ENCODE results near the gene VIPR2.

The VIPR2 gene

GRCh38 chr7:159148430-159149395 is 4.0 kb upstream of the VIPR2 start:
- no peak for TF ChIP-seq CTCF (IDR thresholded peaks at IDR 0.05; ENCODE audit: low read depth, low read length)
- DNase-seq, result no peak

GRCh38 chr7:159147687-159148086 is 3.0 kb upstream of the VIPR2 start:
- Histone ChIP-seq H3K36me3 (no peaks in the 10 kb centered on the region), H3K9me3 (ENCODE audit: severe bottlenecking) (no peaks in the 10 kb centered on the region), H3K27me3 (ENCODE audit: insufficient read depth, low read depth, severe bottlenecking) (peaks cover 27% of the 10 kb centered on the region), H3K4me3 (ENCODE audit: low read depth, low read length) (no peak overlapping the region), H3K27ac (no peak overlapping the region)
- TF ChIP-seq CTCF (IDR thresholded peaks at IDR 0.05; ENCODE audit: low read depth, low read length), result no peak
- no peak for DNase-seq

More at GRCh38 chr7:159148430-159149395, 4.0 kb upstream of the VIPR2 start:
- no peak overlapping the region for H3K4me3 ChIP-seq (ENCODE audit: low read depth, low read length)
- no peaks in the 10 kb centered on the region for H3K36me3 ChIP-seq
- no peaks in the 10 kb centered on the region for H3K9me3 ChIP-seq (ENCODE audit: severe bottlenecking)
- H3K27ac ChIP-seq, result no peak overlapping the region
- H3K27me3 ChIP-seq (ENCODE audit: insufficient read depth, low read depth, severe bottlenecking), result peaks cover 17% of the 10 kb centered on the region

- no peak overlapping the region for H3K27ac ChIP-seq
- no peak for TF ChIP-seq CTCF (IDR thresholded peaks at IDR 0.05; ENCODE audit: low read depth, low read length)
- no peaks in the 10 kb centered on the region for H3K9me3 ChIP-seq (ENCODE audit: severe bottlenecking)
- H3K27me3 ChIP-seq (ENCODE audit: insufficient read depth, low read depth, severe bottlenecking), result peaks cover 27% of the 10 kb centered on the region
- no peak for DNase-seq
- no peak overlapping the region for H3K4me3 ChIP-seq (ENCODE audit: low read depth, low read length)
- no peaks in the 10 kb centered on the region for H3K36me3 ChIP-seq
These were observed 2.6 kb upstream of the VIPR2 start for GRCh38 chr7:159147246-159147645.

GRCh38 chr7:159146084-159146858 is 1.6 kb upstream of the VIPR2 start:
- H3K27me3 ChIP-seq (ENCODE audit: insufficient read depth, low read depth, severe bottlenecking), result peaks cover 27% of the 10 kb centered on the region
- H3K27ac ChIP-seq, result no peak overlapping the region
- no peaks in the 10 kb centered on the region for H3K9me3 ChIP-seq (ENCODE audit: severe bottlenecking)
- TF ChIP-seq CTCF (IDR thresholded peaks at IDR 0.05; ENCODE audit: low read depth, low read length), result no peak
- H3K4me3 ChIP-seq (ENCODE audit: low read depth, low read length), result no peak overlapping the region
- no peak for DNase-seq
- no peaks in the 10 kb centered on the region for H3K36me3 ChIP-seq

GRCh38 chr7:159145490-159145855 is 806 bp upstream of the VIPR2 start:
- Histone ChIP-seq H3K9me3 (ENCODE audit: severe bottlenecking) (no peaks in the 10 kb centered on the region), H3K27ac (no peak overlapping the region), H3K4me3 (ENCODE audit: low read depth, low read length) (peak overlapping the region; percentile 47), H3K36me3 (no peaks in the 10 kb centered on the region), H3K27me3 (ENCODE audit: insufficient read depth, low read depth, severe bottlenecking) (peaks cover 27% of the 10 kb centered on the region)
- DNase-seq, result no peak
- no peak for TF ChIP-seq CTCF (IDR thresholded peaks at IDR 0.05; ENCODE audit: low read depth, low read length)

Measured in WERI-Rb-1 (cell line).